ENCODE data around the gene ZNF175.

The ZNF175 gene

GRCh38 chr19:51550848-51551672 lies 20.0 kb upstream of the ZNF175 start:
- no peak for DNase-seq

- no peak for DNase-seq
These were observed 19.2 kb upstream of the ZNF175 start for GRCh38 chr19:51551673-51552432.

- no peak for DNase-seq
These were observed 18.5 kb upstream of the ZNF175 start for GRCh38 chr19:51552608-51552995.

GRCh38 chr19:51552996-51553725 lies 17.9 kb upstream of the ZNF175 start:
- DNase-seq, result peak; percentile 58 to 73

- no peak for DNase-seq
These were observed 11.8 kb upstream of the ZNF175 start for GRCh38 chr19:51559240-51559639.

GRCh38 chr19:51560339-51560738 lies 10.7 kb upstream of the ZNF175 start:
- DNase-seq, result no peak

- DNase-seq, result no peak
These were observed 6.3 kb upstream of the ZNF175 start for GRCh38 chr19:51564791-51565190.

- no peak for DNase-seq
These were observed 5.5 kb upstream of the ZNF175 start for GRCh38 chr19:51565583-51565982.

GRCh38 chr19:51566489-51567100 lies 4.5 kb upstream of the ZNF175 start:
- no peak for DNase-seq

- DNase-seq, result no peak
These were observed 3.5 kb upstream of the ZNF175 start for GRCh38 chr19:51567583-51567982.

- no peak for DNase-seq
These were observed 2.6 kb upstream of the ZNF175 start for GRCh38 chr19:51568456-51568855.

- no peak for DNase-seq
These were observed 516 bp downstream of the ZNF175 start for GRCh38 chr19:51571599-51571998.

- no peak for DNase-seq
These were observed 1.3 kb downstream of the ZNF175 start for GRCh38 chr19:51572410-51572809.

GRCh38 chr19:51572908-51573307 lies 1.8 kb downstream of the ZNF175 start:
- no peak for DNase-seq

GRCh38 chr19:51573331-51573730 lies 2.2 kb downstream of the ZNF175 start:
- no peak for DNase-seq

GRCh38 chr19:51576850-51577249 lies 5.8 kb downstream of the ZNF175 start:
- DNase-seq, result no peak

GRCh38 chr19:51586103-51586728 lies 15.1 kb downstream of the ZNF175 start:
- DNase-seq, result no peak

GRCh38 chr19:51586799-51587198 lies 15.7 kb downstream of the ZNF175 start:
- DNase-seq, result no peak

- no peak for DNase-seq
These were observed 16.4 kb downstream of the ZNF175 start for GRCh38 chr19:51587264-51588191.

GRCh38 chr19:51589511-51589910 lies 18.4 kb downstream of the ZNF175 start:
- DNase-seq, result no peak

- no peak for DNase-seq
These were observed 19.4 kb downstream of the ZNF175 start for GRCh38 chr19:51590441-51590840.

All from stimulated activated CD4-positive, alpha-beta T cell treated with anti-CD3 and anti-CD28 coated beads, Interleukin-2, amount 100 ng/mL, for 24 hours (primary cell).